RWPE1 (cell line): ENCODE data around the gene LRRC25.
A peak's percentile ranks its signal among the peaks of the same experiment; 100 is the strongest.

Source experiments
- CTCF ChIA-PET: fragments of 350-600 bp; sonication (Branson Sonifier 250); formaldehyde crosslinking; extraction: SDS; loops from one replicate; lab custom pipeline; 2021; lab: Yijun Ruan, JAX
- POLR2A ChIA-PET: fragments of 400-600 bp; formaldehyde crosslinking; extraction: SDS; loops from one replicate; lab custom pipeline; 2020; ENCODE audit warnings: antibody characterized with exemption; ENCODE audit not compliant: low non-redundant PET; lab: Yijun Ruan, JAX
- DNase-seq: peaks from one replicate; pipeline ENCODE4 v3.0.0; 2012; ENCODE audit warnings: low spot score
- H3K27ac ChIP-seq: fragments of 450-650 bp; 2 replicates; pipeline ENCODE4 v1.5.1; 2017
- CTCF ChIP-seq: fragments of 450-650 bp; conservative IDR thresholded peaks from 2 replicates; pipeline ENCODE4 v1.5.1; 2017; ENCODE audit warnings: low read depth, mild to moderate bottlenecking

Gene LRRC25

GRCh38 chr19:18388960-18389725 is 8.3 kb downstream of the LRRC25 start:
- peak overlapping the region; percentile 51 for H3K27ac ChIP-seq
- DNase-seq = no peak
- POLR2A ChIA-PET = interaction anchor here (0.6 to 0.7 kb wide), 2 partner anchors 17 to 46 kb away, joined by 3 to 4 read pairs; no protein-coding TSS in a partner anchor
- CTCF ChIA-PET = interaction anchor here (0.6 to 2.5 kb wide), 9 partner anchors 13 to 177 kb away, joined by 3 to 20 read pairs (median 4); partner anchors contain the start of gene SSBP4
- no peak for TF ChIP-seq CTCF

- TF ChIP-seq CTCF = peak; percentile 100
- DNase-seq = peak; percentile 74
- POLR2A ChIA-PET = interaction anchor here (0.6 to 0.7 kb wide), 2 partner anchors 18 to 45 kb away, joined by 3 to 4 read pairs; no protein-coding TSS in a partner anchor
- peak overlapping the region; percentile 51 for H3K27ac ChIP-seq
- CTCF ChIA-PET = interaction anchor here (0.6 to 2.5 kb wide), 21 partner anchors 12 to 1206 kb away, joined by 3 to 20 read pairs (median 4); partner anchors contain the start of gene SSBP4
Measured at GRCh38 chr19:18388100-18388959, 9.1 kb downstream of the LRRC25 start.

- ChIA-PET POLR2A (no interaction called here), CTCF (interaction anchor here (0.6 to 2.5 kb wide), 9 partner anchors 15 to 719 kb away, joined by 3 to 20 read pairs (median 4); no protein-coding TSS in a partner anchor)
- peak; percentile 48 for DNase-seq
- TF ChIP-seq CTCF = no peak
- peak overlapping the region; percentile 77 for H3K27ac ChIP-seq
Measured at GRCh38 chr19:18386543-18387271, 10.7 kb downstream of the LRRC25 start.

- CTCF ChIA-PET = interaction anchor here (0.6 to 1.5 kb wide), 11 partner anchors 14 to 134 kb away, joined by 3 to 8 read pairs (median 3); partner anchors contain the start of gene SSBP4
- peak; percentile 77 for DNase-seq
- peak; percentile 75 for TF ChIP-seq CTCF
- peak within 1 kb of the TSS; percentile 77 for H3K27ac ChIP-seq
- POLR2A ChIA-PET = interaction anchor here (0.5 to 0.7 kb wide), 4 partner anchors 17 to 46 kb away, joined by 3 to 5 read pairs (median 4); partner anchors contain the start of gene SSBP4
Measured at GRCh38 chr19:18385675-18386542, 11.5 kb downstream of the LRRC25 start, which contains the start of gene GDF15. TSS of gene GDF15 (plus strand) at chr19:18386158. CDS start at chr19:18386190, 32 bp downstream.

GRCh38 chr19:18385359-18385674 is 12.1 kb downstream of the LRRC25 start:
- peak overlapping the region; percentile 77 for H3K27ac ChIP-seq
- ChIA-PET POLR2A (interaction anchor here (0.5 to 0.7 kb wide), 3 partner anchors 21 to 45 kb away, joined by 3 to 5 read pairs (median 3); partner anchors contain the start of gene SSBP4), CTCF (interaction anchor here (0.6 to 1.2 kb wide), 7 partner anchors 15 to 63 kb away, joined by 3 to 6 read pairs (median 3); partner anchors contain the start of gene SSBP4)
- no peak for DNase-seq
- TF ChIP-seq CTCF = no peak
